Right lobe of liver (tissue), 4 donors: ENCODE measurements around the gene CLEC4A.

ENCODE experiments used
- CTCF ChIP-seq, 4 donors: fragments of 200-600 bp in 3 of 4; fragments of 450-650 bp in 1 of 4; IDR thresholded peaks; one replicate each; pipeline versions ENCODE4 v1.5.1 to v1.8.0; 2016 to 2022; ENCODE audit warnings: antibody characterized with exemption in 4 of 4, mild to moderate bottlenecking in 2 of 4
- POLR2A ChIP-seq: fragments of 450-650 bp; IDR thresholded peaks from one replicate; pipeline ENCODE4 v1.6.1; 2017; ENCODE audit warnings: antibody characterized with exemption, mild to moderate bottlenecking
- donor health status: DM: no; HTN: no; CAD: no.
- donor health status: DM: no; HTN: no; CAD: no.
- donor health status: DM: no; HTN: yes; CAD: no.

GRCh38 chr12:8087666-8088065 is 35.8 kb upstream of the CLEC4A start:
- no peak for TF ChIP-seq CTCF (IDR thresholded peaks at IDR 0.05)
- TF ChIP-seq POLR2A: no peak
